Stomach (tissue), 4 donors: ENCODE results near the gene TTC33.

Experiments
- EP300 ChIP-seq: sonication (generic); formaldehyde crosslinking; IDR thresholded peaks from one replicate; pipeline ENCODE4 v1.6.1; 2017; ENCODE audit warnings: antibody characterized with exemption
- TF ChIP-seq, protein P1 (sequence below), 7 experiments: fragments of 450-650 bp in 4 of 7; fragments of 200-600 bp in 3 of 7; sonication (generic) in 3 of 7; IDR thresholded peaks; one replicate each; pipeline ENCODE4 v1.5.1; 2016 to 2019; ENCODE audit warnings: antibody characterized with exemption in 7 of 7, control low read depth in 2 of 7, mild to moderate bottlenecking in 1 of 7

DNA sequence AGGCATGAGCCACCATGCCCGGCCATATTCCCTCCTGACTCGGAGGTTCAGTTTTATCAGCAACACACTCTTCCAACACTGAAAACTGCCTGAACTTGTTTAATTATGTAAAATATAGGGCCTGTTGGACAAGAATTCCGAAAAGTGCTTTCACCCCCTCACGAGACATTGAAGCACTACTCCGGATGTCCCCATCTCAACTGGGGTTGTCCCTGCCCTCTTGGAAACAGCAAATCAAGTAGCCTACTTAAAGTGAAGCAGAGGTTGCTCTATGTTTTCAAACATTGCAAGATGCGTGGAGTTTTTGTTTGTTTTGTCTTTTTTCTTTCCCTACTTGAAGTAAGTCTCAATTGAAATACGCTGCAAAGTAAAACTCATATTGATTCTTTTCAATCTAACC lies 68.4 kb downstream of the TTC33 start:
- TF ChIP-seq, protein P1, sequence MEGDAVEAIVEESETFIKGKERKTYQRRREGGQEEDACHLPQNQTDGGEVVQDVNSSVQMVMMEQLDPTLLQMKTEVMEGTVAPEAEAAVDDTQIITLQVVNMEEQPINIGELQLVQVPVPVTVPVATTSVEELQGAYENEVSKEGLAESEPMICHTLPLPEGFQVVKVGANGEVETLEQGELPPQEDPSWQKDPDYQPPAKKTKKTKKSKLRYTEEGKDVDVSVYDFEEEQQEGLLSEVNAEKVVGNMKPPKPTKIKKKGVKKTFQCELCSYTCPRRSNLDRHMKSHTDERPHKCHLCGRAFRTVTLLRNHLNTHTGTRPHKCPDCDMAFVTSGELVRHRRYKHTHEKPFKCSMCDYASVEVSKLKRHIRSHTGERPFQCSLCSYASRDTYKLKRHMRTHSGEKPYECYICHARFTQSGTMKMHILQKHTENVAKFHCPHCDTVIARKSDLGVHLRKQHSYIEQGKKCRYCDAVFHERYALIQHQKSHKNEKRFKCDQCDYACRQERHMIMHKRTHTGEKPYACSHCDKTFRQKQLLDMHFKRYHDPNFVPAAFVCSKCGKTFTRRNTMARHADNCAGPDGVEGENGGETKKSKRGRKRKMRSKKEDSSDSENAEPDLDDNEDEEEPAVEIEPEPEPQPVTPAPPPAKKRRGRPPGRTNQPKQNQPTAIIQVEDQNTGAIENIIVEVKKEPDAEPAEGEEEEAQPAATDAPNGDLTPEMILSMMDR (IDR thresholded peaks at IDR 0.05): no peak
- no peak for TF ChIP-seq EP300
